GM21723 (cell line): ENCODE measurements around the gene CCDC122.
"Not testable (repeated sequence)": the region's sequence is repeated elsewhere in the genome, so short reads cannot be mapped to it uniquely, and the experiment has no call there.

Experiments used
- ATAC-seq: cut with Tn5 transposase; IDR thresholded peaks from one replicate; pipeline ENCODE4 v1.9.1; 2021; ENCODE audit warnings: mild to moderate bottlenecking, moderate library complexity; ENCODE audit not compliant: unreplicated experiment

The CCDC122 gene

GRCh38 chr13:43877766-43878165 lies 1.8 kb downstream of the CCDC122 start:
- no peak for ATAC-seq

GRCh38 chr13:43877326-43877725 lies 2.2 kb downstream of the CCDC122 start:
- no peak for ATAC-seq

- no peak for ATAC-seq
Measured at GRCh38 chr13:43876366-43876765, 3.2 kb downstream of the CCDC122 start.

- no peak for ATAC-seq
Measured at GRCh38 chr13:43874504-43875092, 4.9 kb downstream of the CCDC122 start.

DNA sequence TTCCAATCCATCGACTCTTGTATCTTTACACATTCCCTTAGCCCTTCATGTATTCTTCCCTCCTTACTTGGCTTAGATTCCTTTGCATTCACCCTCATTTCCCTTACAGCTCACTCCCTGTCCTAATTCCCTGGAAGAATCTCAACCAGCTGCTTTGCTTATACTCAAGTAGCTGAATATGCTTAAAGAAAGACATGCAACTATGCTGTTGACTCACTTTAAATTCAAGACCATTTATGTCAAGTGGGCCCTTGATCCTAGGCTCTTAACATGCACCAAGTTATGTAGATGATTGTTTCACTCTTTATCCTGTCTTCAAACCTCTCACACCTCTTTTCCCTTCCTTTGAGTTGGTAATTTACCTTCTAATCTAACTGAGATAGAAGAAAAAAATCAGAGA lies 7.4 kb downstream of the CCDC122 start:
- ATAC-seq, result no peak

GRCh38 chr13:43865892-43866291 lies 13.6 kb downstream of the CCDC122 start:
- no peak for ATAC-seq

- ATAC-seq, result no peak
Measured at GRCh38 chr13:43864921-43865320, 14.6 kb downstream of the CCDC122 start.

GRCh38 chr13:43861863-43862262 lies 17.7 kb downstream of the CCDC122 start:
- ATAC-seq, result no peak

- no peak for ATAC-seq
Measured at GRCh38 chr13:43852923-43853404, 26.6 kb downstream of the CCDC122 start.

DNA sequence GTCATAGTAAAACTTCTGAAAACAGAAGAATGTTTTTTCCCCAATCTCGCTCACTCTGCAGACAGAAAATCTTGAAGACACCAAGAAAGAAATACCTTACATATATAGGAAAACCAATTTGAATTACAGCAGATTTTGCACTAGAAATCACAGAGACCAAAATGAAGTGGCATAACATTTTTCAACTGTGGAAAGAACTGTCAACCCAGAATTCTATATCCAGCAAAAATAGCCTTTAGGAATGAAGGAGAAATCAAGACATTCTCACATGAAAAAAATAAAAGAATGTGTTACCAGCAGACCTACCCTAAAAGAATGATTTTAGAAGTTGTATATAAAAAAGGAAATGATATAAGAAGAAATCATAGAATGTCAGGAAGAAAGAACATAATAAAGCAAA lies 28.7 kb downstream of the CCDC122 start:
- ATAC-seq, result no peak

DNA sequence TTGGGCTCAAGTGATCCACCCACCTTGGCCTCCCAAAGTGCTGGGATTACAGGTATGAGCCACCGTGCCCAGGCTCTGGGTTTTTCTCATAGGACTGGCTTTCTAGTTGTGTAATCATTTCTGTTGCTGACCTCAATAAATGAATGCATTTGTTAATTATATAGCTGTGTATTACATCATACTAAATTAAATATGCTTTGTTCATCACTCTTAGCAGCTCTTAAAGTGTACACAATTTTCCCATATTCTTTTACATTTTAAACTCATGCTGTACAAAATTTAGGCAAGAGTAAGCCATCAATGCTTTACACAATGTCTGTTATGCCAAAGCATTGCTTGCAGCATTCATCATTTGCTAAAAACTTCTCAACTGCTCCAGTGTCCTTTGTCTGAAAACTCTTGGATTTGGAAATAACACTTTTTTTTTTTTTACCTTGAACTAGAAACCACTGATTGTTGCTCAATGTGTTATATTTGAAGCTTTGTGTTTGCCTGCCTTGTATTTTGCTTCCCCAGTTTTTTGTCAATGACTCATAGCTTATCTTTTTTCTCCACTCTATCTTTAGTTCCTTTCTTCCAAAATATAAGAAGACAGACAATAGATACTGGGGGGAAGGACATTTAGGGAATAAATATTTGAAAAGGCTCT lies 31.4 kb downstream of the CCDC122 start:
- ATAC-seq, result no peak

GRCh38 chr13:43846496-43847158 lies 32.9 kb downstream of the CCDC122 start:
- no peak for ATAC-seq

DNA sequence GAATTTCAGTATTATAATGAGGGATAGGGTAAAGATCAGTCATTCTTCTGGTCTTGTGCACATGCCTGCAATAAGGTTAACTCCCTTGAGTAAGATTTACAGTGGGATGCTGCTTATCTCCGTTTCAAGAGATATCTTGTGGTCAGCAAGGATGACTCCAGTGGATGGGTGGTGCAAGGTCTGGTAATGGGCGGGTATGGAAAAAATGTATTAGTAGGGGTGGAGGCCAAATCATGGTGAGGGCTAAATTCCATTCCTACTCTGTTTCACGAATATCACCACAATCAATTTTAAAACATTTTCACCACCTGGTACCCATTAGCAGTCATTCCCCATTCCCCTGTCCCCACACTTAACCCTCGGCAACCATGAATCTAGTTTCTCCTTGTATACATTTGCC lies 40.6 kb downstream of the CCDC122 start:
- no peak for ATAC-seq

GRCh38 chr13:43835701-43836100 lies 43.8 kb downstream of the CCDC122 start:
- no peak for ATAC-seq

DNA sequence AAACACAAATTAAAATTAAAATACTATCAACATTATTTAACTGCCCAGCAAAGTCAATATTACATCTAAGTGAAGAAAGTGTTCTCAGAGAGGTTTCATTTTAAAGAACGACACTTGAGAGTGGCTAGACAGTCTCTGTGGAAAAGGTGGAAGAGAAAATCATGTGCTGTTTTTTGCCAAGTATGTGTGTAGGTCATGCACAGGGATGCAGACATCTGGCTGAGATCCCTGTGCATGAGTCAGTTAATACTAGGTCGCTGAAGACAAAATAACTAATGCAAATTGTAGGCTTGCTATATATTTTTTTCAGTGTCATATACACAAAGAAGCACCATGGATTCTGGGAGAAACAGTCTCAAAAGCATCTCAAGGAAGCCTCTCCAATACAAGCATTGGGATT lies 48.5 kb downstream of the CCDC122 start:
- ATAC-seq, result no peak

GRCh38 chr13:43830497-43830881 lies 49.1 kb downstream of the CCDC122 start:
- no peak for ATAC-seq

GRCh38 chr13:43824656-43825055 lies 54.9 kb downstream of the CCDC122 start:
- not testable (repeated sequence) for ATAC-seq

GRCh38 chr13:43822969-43823368 lies 56.6 kb downstream of the CCDC122 start:
- ATAC-seq, result no peak

GRCh38 chr13:43816401-43816889 lies 63.1 kb downstream of the CCDC122 start:
- no peak for ATAC-seq

DNA sequence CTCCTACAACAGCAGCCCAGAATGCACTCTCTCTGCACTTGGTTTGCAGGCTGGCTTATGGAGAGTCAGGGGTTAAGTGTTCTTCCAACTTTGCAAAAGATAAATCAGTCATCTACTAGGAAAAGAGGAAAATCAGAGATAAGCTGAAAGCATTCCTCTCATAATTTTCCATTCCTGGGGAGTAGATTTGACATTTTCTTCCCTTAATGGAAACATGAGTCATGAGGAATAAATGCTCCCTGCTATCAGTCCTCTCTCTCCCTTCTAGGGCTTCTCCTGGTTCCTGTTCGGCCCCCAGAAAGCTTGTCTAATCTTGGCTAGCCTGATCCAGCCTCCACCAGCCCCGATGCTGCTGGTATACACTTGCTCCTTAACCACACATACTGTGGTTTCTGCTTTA lies 64.3 kb downstream of the CCDC122 start:
- no peak for ATAC-seq

DNA sequence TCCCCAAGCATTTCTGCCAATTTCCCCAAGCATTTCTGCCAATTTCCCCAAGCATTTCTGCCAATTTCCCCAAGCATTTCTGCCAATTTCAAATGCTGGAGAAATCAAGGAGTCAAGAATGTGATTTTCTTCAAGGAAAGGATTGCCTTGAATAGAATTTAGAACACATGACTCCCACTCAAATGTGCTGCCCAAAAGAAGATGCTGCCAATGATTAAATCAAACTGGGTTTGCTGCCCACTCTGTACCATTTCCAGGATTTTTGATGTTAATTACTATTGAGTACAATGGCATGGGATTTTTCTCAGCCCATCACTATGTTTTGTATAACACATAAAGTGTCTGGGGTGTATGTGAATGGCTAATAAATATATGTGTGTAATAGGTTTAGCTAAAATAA lies 70.9 kb downstream of the CCDC122 start:
- no peak for ATAC-seq

DNA sequence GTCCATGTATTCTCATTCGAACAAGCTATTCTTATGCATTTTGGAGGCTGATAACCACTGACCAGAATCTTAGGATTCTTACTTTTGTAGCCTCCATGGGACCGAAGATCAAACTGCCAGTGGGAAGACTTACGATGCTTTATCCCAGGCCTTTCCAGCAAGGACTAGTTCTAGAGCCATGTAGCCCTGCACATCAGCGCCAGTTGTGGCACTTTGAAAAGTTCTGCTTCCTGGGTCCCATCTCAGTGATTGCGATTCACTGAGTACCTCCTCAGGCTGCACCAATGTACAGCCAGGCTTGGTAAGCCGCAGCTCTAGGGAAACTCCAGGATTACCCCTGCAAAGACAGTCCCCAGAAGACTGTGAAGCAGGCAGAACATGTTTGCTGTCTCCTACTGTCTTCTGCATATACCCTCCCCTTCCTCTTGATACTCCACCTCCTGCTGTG lies 73.8 kb downstream of the CCDC122 start:
- ATAC-seq, result no peak
